K562 (cell line): Measurements from ENCODE around the gene RTP5. TPM values are rescaled to one million over a fixed set of nuclear protein-coding genes. Genes with fewer than 3 reads are reported as not detected.

ENCODE experiments used
- ATAC-seq: fragments of 200-7000 bp; cut with Tn5 transposase; 3 replicates; pipeline ENCODE4 v1.9.1; 2020; ENCODE audit warnings: moderate library complexity
- BruUV-seq: library from RNA; stranded (reverse); fragments of 400-500 nt; replicated peaks from 2 replicates; lab custom pipeline; 2021; lab: Mats Ljungman, UMichigan
- CTCF ChIA-PET: fragments of 300-600 bp; formaldehyde crosslinking; extraction: SDS; loops from one replicate; lab custom pipeline; 2021; ENCODE audit warnings: low intra/inter-chr PET ratio; lab: Yijun Ruan, JAX
- POLR2A ChIA-PET: fragments of 300-600, 350-650 bp; sonication (Branson Sonifier 250); formaldehyde crosslinking; extraction: SDS; loops from one replicate; lab custom pipeline; 2021; ENCODE audit warnings: antibody characterized with exemption, inconsistent platforms; lab: Yijun Ruan, JAX
- DNase-seq, 4 experiments: peaks; one replicate each; pipeline versions ENCODE4 v3.0.0 to v3.0.0-alpha.2; 2011 to 2018; ENCODE audit warnings: low spot score in 3 of 4, mixed read lengths in 3 of 4; ENCODE audit errors: extremely low read depth in 1 of 4
- FAIRE-seq: peaks from 2 replicates; lab custom pipeline; 2011; peaks lifted over from hg19 to GRCh38; lab: Jason Lieb, UNC
- H2AFZ ChIP-seq: 2 replicates; pipeline ENCODE4 v1.6.0; 2011; ENCODE audit warnings: low read depth, low read length, control low read depth, inconsistent platforms
- H3K27ac ChIP-seq: fragments of 200-600 bp; 3 replicates; pipeline ENCODE4 v1.8.0; 2011; ENCODE audit warnings: low read depth, mild to moderate bottlenecking, control low read depth, inconsistent platforms, low read length, moderate library complexity, mixed read lengths; ENCODE audit errors: extremely low read depth
- H3K27me3 ChIP-seq, 2 experiments: fragments of 300-600 bp in 1 of 2; 2 replicates in 1 of 2; 3 replicates in 1 of 2; pipeline versions ENCODE4 v1.6.0 to v1.8.0; 2011; ENCODE audit warnings: inconsistent platforms in 2 of 2, low read length in 2 of 2, mild to moderate bottlenecking in 1 of 2, mixed read lengths in 1 of 2, moderate library complexity in 1 of 2; ENCODE audit not compliant: control insufficient read depth in 2 of 2, insufficient read depth in 2 of 2
- H3K36me3 ChIP-seq: fragments of 300-600 bp; 3 replicates; pipeline ENCODE4 v1.8.0; 2011; ENCODE audit warnings: mild to moderate bottlenecking, low read length, inconsistent platforms; ENCODE audit not compliant: control insufficient read depth, insufficient read depth
- H3K4me1 ChIP-seq, 2 experiments: fragments of 200-600 bp in 1 of 2; replicated peaks in 1 of 2; 2 replicates in 1 of 2; 3 replicates in 1 of 2; pipeline versions ENCODE4 v1.5.1 to v1.8.0; 2011; ENCODE audit warnings: inconsistent platforms in 2 of 2, low read length in 2 of 2, mild to moderate bottlenecking in 1 of 2, mixed read lengths in 1 of 2, moderate library complexity in 1 of 2; ENCODE audit not compliant: control insufficient read depth in 2 of 2, insufficient read depth in 2 of 2
- H3K4me2 ChIP-seq: 2 replicates; pipeline ENCODE4 v1.6.1; 2011; ENCODE audit warnings: low read length, control low read depth, inconsistent platforms, mixed read lengths; ENCODE audit not compliant: insufficient read depth
- H3K4me3 ChIP-seq: fragments of 200-600 bp; sonication (generic), shearing (Covaris generic); 2 replicates; pipeline ENCODE4 v1.5.1; 2016; ENCODE audit warnings: control low read depth, inconsistent platforms
- H3K79me2 ChIP-seq: fragments of 200-600 bp; 3 replicates; pipeline ENCODE4 v1.8.0; 2011; ENCODE audit warnings: low read length, inconsistent platforms; ENCODE audit not compliant: control insufficient read depth, insufficient read depth
- H3K9ac ChIP-seq, 2 experiments: 2 replicates each; pipeline versions ENCODE4 v1.6.0 to v1.6.1; 2011; ENCODE audit warnings: low read depth in 2 of 2, low read length in 2 of 2, control low read depth in 1 of 2, inconsistent platforms in 1 of 2, mild to moderate bottlenecking in 1 of 2, mixed read lengths in 1 of 2; ENCODE audit not compliant: insufficient read depth in 1 of 2
- H3K9me1 ChIP-seq: one replicate; pipeline ENCODE4 v1.6.0; 2011; ENCODE audit warnings: inconsistent platforms, mild to moderate bottlenecking, low read length, moderate library complexity; ENCODE audit not compliant: control insufficient read depth, insufficient read depth
- H3K9me3 ChIP-seq: replicated peaks from 2 replicates; pipeline ENCODE4 v1.5.1; 2011; ENCODE audit warnings: low read depth, low read length, inconsistent platforms; ENCODE audit not compliant: control insufficient read depth, insufficient read depth
- H4K20me1 ChIP-seq: replicated peaks from 2 replicates; pipeline ENCODE4 v1.6.1; 2011; ENCODE audit warnings: low read length, inconsistent platforms, mixed read lengths; ENCODE audit not compliant: control insufficient read depth, insufficient read depth
- ETV6 ChIP-seq, 3 experiments: fragments of 150-350 bp in 1 of 3; sonication (generic) in 1 of 3; formaldehyde crosslinking in 1 of 3; IDR thresholded peaks; 2 replicates each; pipeline versions ENCODE4 v1.6.1 to v1.8.0; 2014 to 2022; ENCODE audit warnings: borderline replicate concordance in 2 of 3, low read depth in 2 of 3, antibody characterized with exemption in 1 of 3, low read length in 1 of 3, mild to moderate bottlenecking in 1 of 3, missing genetic modification reagents in 1 of 3
- POLR2G ChIP-seq: fragments of 200-400 bp; formaldehyde crosslinking; IDR thresholded peaks from 2 replicates; pipeline ENCODE4 v1.6.1; 2017; ENCODE audit warnings: low read depth, mild to moderate bottlenecking, antibody characterized with exemption, low read length, moderate library complexity
- POU5F1 ChIP-seq: fragments of 150-350 bp; IDR thresholded peaks from 2 replicates; pipeline ENCODE4 v1.6.1; 2014; ENCODE audit warnings: borderline replicate concordance, low read length, low read depth, mild to moderate bottlenecking; ENCODE audit not compliant: partially characterized antibody
- RFX7 ChIP-seq: fragments of 250-450 bp; sonication (Bioruptor Pico); IDR thresholded peaks from 2 replicates; pipeline ENCODE4 v1.5.1; 2021; ENCODE audit warnings: mild to moderate bottlenecking
- WGBS: fragments of 100-300 bp; shearing (Covaris generic); methylation state at CpG from one replicate; pipeline ENCODE4 v1.1.6; 2016; ENCODE audit warnings: low coverage, mixed read lengths; ENCODE audit not compliant: insufficient coverage; ENCODE audit errors: missing lambda C conversion rate; 5-methylcytosine and 5-hydroxymethylcytosine counted together
- in situ Hi-C: fragments of 300-500 bp; cut with MboI; formaldehyde crosslinking; loops from 4 replicates; pipeline ENCODE4 v1.15.0; 2018; ENCODE audit warnings: inconsistent platforms, mixed read lengths
- intact Hi-C: fragments of 100-400 bp; cut with micrococcal nuclease; formaldehyde crosslinking; loops from 2 replicates; pipeline ENCODE4 v1.14.2; 2022
- polyA plus RNA-seq, 8 experiments: library from polyadenylated mRNA; depleted of rRNA in 4 of 8; stranded (reverse) in 5 of 8; unstranded in 3 of 8; fragments of >200 nt; fragmentation: Nextera tagmentation in 2 of 8; fragmentation: Illumina TruSeq in 1 of 8; extraction: Ambion mirVana in 2 of 8; extraction: Trizol in 1 of 8; gene quantifications; 2 replicates each; pipeline versions ENCODE4 v1.2.1 to v1.2.3, GENCODE V29; 2011 to 2014; ENCODE audit warnings: inconsistent platforms in 1 of 8, missing spikeins in 1 of 8
- total RNA-seq, 7 experiments: library from RNA; depleted of rRNA in 6 of 7; stranded (reverse); fragments of >200 nt in 6 of 7; fragmentation: Illumina TruSeq in 2 of 7; extraction: Trizol in 2 of 7; gene quantifications; 2 replicates each; pipeline versions ENCODE4 v1.2.1 to v1.2.3, GENCODE V29; 2011 to 2021; ENCODE audit warnings: low replicate concordance in 1 of 7
- TF ChIP-seq, protein P1 (sequence below): fragments of 450-650 bp; formaldehyde crosslinking; IDR thresholded peaks from 2 replicates; pipeline ENCODE4 v1.4.0; 2022; ENCODE audit warnings: missing genetic modification characterization
- TF ChIP-seq, protein P2 (sequence below): fragments of 450-650 bp; formaldehyde crosslinking; IDR thresholded peaks from 2 replicates; pipeline ENCODE4 v1.4.0; 2022; ENCODE audit warnings: mild to moderate bottlenecking, moderate library complexity
- TF ChIP-seq, protein P3 (sequence below): sonication (generic); formaldehyde crosslinking; IDR thresholded peaks from 2 replicates; pipeline ENCODE4 v1.8.0; 2023; ENCODE audit warnings: mild to moderate bottlenecking, missing genetic modification reagents
- TF ChIP-seq, protein P4 (sequence below): fragments of 250-450 bp; sonication (Bioruptor Pico); IDR thresholded peaks from 2 replicates; pipeline ENCODE4 v1.8.0; 2022; ENCODE audit warnings: moderate library complexity, mild to moderate bottlenecking, inconsistent platforms
- TF ChIP-seq, protein P5 (sequence below): fragments of 450-650 bp; formaldehyde crosslinking; IDR thresholded peaks from 2 replicates; pipeline ENCODE4 v1.4.0; 2020; ENCODE audit warnings: mild to moderate bottlenecking, moderate library complexity

The RTP5 gene
- total and polyA plus RNA-seq, 9 of the 15 experiments (the other 6 are each of a cell fraction or from before 2014, with no cell fraction given) = not detected

DNA sequence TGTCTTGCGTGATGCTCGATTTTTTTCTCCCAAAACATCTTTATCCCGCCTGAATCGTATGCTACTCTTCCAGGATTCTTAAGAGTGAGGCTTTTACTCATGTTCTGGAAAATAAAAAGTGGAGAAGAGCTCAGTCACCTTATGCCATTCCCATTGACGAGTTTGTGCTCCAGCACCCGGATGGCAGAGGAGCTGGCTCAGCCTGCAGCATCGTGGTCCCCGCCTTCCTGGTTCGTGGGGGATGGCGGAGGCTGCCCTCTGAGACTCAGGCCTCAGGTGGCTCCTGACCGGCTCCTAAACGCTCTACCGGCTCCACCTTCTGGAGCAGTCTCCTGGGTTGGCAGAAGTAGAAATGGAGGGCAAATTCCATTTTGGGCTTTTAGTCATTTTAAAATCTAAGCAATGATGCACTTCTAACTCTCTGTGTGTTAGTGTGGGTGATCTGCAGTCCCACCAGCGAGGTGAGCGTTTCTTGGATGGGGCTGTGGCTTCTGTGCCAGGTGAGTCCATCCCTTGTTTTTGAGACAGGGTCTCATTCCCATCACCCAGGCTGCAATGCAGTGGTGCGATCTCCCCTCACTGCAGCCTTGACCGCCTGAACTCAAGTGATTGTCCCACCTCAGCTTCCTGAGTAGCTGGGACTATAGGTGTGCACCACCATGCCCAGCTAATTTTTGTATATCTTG is 27.8 kb downstream of the RTP5 start:
- no peaks in the 10 kb centered on the region for H3K36me3 ChIP-seq
- H3K4me3 ChIP-seq = no peak overlapping the region
- FAIRE-seq (no peak), DNase-seq (no peak), ATAC-seq (no peak)
- H3K79me2 ChIP-seq = no peaks in the 10 kb centered on the region
- H3K9ac ChIP-seq = no peak overlapping the region
- H3K27ac ChIP-seq = no peak overlapping the region
- H4K20me1 ChIP-seq = no peaks in the 10 kb centered on the region; the same call in 1 of the 2 replicates
- no TSS peak for BruUV-seq
- H3K9me3 ChIP-seq = no peaks in the 10 kb centered on the region
- ChIA-PET POLR2A (no interaction called here), CTCF (no interaction called here)
- WGBS = 84% methylated on average over 14 of the region's 17 CpGs
- peaks cover 1% of the 10 kb centered on the region for H3K9me1 ChIP-seq
- H3K27me3 ChIP-seq = no peaks in the 10 kb centered on the region; a peak in 1 of 5 replicates
- peaks cover 8 to 46% of the 10 kb centered on the region in 2 experiments for H3K4me1 ChIP-seq
- in situ Hi-C loops = no loop called here
- H3K4me2 ChIP-seq = no peak overlapping the region
- no peak overlapping the region for H2AFZ ChIP-seq
- intact Hi-C loops = no loop called here
- TF ChIP-seq, protein P1, sequence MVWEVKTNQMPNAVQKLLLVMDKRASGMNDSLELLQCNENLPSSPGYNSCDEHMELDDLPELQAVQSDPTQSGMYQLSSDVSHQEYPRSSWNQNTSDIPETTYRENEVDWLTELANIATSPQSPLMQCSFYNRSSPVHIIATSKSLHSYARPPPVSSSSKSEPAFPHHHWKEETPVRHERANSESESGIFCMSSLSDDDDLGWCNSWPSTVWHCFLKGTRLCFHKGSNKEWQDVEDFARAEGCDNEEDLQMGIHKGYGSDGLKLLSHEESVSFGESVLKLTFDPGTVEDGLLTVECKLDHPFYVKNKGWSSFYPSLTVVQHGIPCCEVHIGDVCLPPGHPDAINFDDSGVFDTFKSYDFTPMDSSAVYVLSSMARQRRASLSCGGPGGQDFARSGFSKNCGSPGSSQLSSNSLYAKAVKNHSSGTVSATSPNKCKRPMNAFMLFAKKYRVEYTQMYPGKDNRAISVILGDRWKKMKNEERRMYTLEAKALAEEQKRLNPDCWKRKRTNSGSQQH = no peak
- no peak for TF ChIP-seq POLR2G
- TF ChIP-seq, protein P2, sequence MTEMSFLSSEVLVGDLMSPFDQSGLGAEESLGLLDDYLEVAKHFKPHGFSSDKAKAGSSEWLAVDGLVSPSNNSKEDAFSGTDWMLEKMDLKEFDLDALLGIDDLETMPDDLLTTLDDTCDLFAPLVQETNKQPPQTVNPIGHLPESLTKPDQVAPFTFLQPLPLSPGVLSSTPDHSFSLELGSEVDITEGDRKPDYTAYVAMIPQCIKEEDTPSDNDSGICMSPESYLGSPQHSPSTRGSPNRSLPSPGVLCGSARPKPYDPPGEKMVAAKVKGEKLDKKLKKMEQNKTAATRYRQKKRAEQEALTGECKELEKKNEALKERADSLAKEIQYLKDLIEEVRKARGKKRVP (CRISPR knock-in tag) = no peak
- TF ChIP-seq, protein P3, sequence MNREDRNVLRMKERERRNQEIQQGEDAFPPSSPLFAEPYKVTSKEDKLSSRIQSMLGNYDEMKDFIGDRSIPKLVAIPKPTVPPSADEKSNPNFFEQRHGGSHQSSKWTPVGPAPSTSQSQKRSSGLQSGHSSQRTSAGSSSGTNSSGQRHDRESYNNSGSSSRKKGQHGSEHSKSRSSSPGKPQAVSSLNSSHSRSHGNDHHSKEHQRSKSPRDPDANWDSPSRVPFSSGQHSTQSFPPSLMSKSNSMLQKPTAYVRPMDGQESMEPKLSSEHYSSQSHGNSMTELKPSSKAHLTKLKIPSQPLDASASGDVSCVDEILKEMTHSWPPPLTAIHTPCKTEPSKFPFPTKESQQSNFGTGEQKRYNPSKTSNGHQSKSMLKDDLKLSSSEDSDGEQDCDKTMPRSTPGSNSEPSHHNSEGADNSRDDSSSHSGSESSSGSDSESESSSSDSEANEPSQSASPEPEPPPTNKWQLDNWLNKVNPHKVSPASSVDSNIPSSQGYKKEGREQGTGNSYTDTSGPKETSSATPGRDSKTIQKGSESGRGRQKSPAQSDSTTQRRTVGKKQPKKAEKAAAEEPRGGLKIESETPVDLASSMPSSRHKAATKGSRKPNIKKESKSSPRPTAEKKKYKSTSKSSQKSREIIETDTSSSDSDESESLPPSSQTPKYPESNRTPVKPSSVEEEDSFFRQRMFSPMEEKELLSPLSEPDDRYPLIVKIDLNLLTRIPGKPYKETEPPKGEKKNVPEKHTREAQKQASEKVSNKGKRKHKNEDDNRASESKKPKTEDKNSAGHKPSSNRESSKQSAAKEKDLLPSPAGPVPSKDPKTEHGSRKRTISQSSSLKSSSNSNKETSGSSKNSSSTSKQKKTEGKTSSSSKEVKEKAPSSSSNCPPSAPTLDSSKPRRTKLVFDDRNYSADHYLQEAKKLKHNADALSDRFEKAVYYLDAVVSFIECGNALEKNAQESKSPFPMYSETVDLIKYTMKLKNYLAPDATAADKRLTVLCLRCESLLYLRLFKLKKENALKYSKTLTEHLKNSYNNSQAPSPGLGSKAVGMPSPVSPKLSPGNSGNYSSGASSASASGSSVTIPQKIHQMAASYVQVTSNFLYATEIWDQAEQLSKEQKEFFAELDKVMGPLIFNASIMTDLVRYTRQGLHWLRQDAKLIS (CRISPR knock-in tag) = no peak
- TF ChIP-seq, protein P4, sequence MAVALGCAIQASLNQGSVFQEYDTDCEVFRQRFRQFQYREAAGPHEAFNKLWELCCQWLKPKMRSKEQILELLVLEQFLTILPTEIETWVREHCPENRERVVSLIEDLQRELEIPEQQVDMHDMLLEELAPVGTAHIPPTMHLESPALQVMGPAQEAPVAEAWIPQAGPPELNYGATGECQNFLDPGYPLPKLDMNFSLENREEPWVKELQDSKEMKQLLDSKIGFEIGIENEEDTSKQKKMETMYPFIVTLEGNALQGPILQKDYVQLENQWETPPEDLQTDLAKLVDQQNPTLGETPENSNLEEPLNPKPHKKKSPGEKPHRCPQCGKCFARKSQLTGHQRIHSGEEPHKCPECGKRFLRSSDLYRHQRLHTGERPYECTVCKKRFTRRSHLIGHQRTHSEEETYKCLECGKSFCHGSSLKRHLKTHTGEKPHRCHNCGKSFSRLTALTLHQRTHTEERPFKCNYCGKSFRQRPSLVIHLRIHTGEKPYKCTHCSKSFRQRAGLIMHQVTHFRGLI = no peak
- no peak for TF ChIP-seq ETV6 (IDR thresholded peaks at IDR 0.05; ENCODE audit: borderline replicate concordance in 1 of 2, low read depth in 2 of 2, low read length in 1 of 2)
- no peak for TF ChIP-seq ETV6 (CRISPR knock-in tag; IDR thresholded peaks at IDR 0.05; ENCODE audit: borderline replicate concordance)
- no peak for TF ChIP-seq POU5F1
- TF ChIP-seq, protein P5, sequence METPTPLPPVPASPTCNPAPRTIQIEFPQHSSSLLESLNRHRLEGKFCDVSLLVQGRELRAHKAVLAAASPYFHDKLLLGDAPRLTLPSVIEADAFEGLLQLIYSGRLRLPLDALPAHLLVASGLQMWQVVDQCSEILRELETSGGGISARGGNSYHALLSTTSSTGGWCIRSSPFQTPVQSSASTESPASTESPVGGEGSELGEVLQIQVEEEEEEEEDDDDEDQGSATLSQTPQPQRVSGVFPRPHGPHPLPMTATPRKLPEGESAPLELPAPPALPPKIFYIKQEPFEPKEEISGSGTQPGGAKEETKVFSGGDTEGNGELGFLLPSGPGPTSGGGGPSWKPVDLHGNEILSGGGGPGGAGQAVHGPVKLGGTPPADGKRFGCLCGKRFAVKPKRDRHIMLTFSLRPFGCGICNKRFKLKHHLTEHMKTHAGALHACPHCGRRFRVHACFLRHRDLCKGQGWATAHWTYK (CRISPR knock-in tag) = no peak
- TF ChIP-seq RFX7 (CRISPR knock-in tag) = no peak
